GM12878 (cell line): ENCODE measurements around the gene GRM7. TPM values are rescaled to one million over a fixed set of nuclear protein-coding genes. Genes with fewer than 3 reads are reported as not detected.

Source experiments
- ATAC-seq: fragments of 200-7000 bp; cut with Tn5 transposase; 3 replicates; pipeline ENCODE4 v1.9.1; 2020; ENCODE audit warnings: mild to moderate bottlenecking, moderate library complexity
- BruUV-seq: library from RNA; stranded (reverse); fragments of 400-500 nt; replicated peaks from 2 replicates; lab custom pipeline; 2021; lab: Mats Ljungman, UMichigan
- CTCF ChIA-PET: fragments of 300-600 bp; sonication (Branson Sonifier 250); formaldehyde crosslinking; extraction: SDS; loops from one replicate; lab custom pipeline; 2021; ENCODE audit warnings: inconsistent platforms; lab: Yijun Ruan, JAX
- POLR2A ChIA-PET: fragments of 350-600 bp; formaldehyde crosslinking; extraction: SDS; loops from one replicate; lab custom pipeline; 2021; ENCODE audit warnings: inconsistent platforms; lab: Charles Lee
- RAD21 ChIA-PET: fragments of 300-600 bp; sonication (Branson Sonifier 250); formaldehyde crosslinking; loops from one replicate; lab custom pipeline; 2023; ENCODE audit warnings: antibody characterized with exemption; ENCODE audit not compliant: unreplicated experiment; lab: Charles Lee
- SMC1A ChIA-PET: fragments of 300-600 bp; sonication (Branson Sonifier 250); formaldehyde crosslinking; loops from one replicate; lab custom pipeline; 2023; ENCODE audit not compliant: unreplicated experiment, uncharacterized antibody; lab: Charles Lee
- DNase-seq: peaks from one replicate; pipeline ENCODE4 v3.0.0-alpha.2; 2011; ENCODE audit warnings: low read depth, low spot score
- FAIRE-seq: peaks from 3 replicates; lab custom pipeline; 2011; peaks lifted over from hg19 to GRCh38; lab: Jason Lieb, UNC
- H2AFZ ChIP-seq: 2 replicates; pipeline ENCODE4 v1.6.0; 2011; ENCODE audit warnings: low read depth, low read length, control low read depth; ENCODE audit not compliant: control insufficient read depth
- H3K27ac ChIP-seq: 2 replicates; pipeline ENCODE4 v1.5.1; 2011; ENCODE audit warnings: control low read depth; ENCODE audit not compliant: control insufficient read depth, insufficient read depth
- H3K27me3 ChIP-seq, 2 experiments: replicated peaks in 1 of 2; 2 replicates each; pipeline versions ENCODE4 v1.6.0 to v1.6.1; 2011; ENCODE audit warnings: low read length in 1 of 2; ENCODE audit not compliant: control insufficient read depth in 2 of 2, insufficient read depth in 2 of 2
- H3K36me3 ChIP-seq, 2 experiments: 2 replicates each; pipeline ENCODE4 v1.5.1; 2011; ENCODE audit warnings: low read length in 1 of 2; ENCODE audit not compliant: control insufficient read depth in 2 of 2, insufficient read depth in 2 of 2
- H3K4me1 ChIP-seq: 2 replicates; pipeline ENCODE4 v1.6.1; 2011; ENCODE audit warnings: mild to moderate bottlenecking, low read length, moderate library complexity, mixed read lengths; ENCODE audit not compliant: control insufficient read depth, insufficient read depth
- H3K4me2 ChIP-seq: 2 replicates; pipeline ENCODE4 v1.6.0; 2011; ENCODE audit warnings: control low read depth; ENCODE audit not compliant: control insufficient read depth, insufficient read depth
- H3K4me3 ChIP-seq: fragments of 200-600 bp; sonication (generic); 2 replicates; pipeline ENCODE4 v1.5.1; 2016
- H3K79me2 ChIP-seq: 2 replicates; pipeline ENCODE4 v1.6.0; 2011; ENCODE audit warnings: low read length; ENCODE audit not compliant: control insufficient read depth, insufficient read depth
- H3K9ac ChIP-seq: 2 replicates; pipeline ENCODE4 v1.8.0; 2011; ENCODE audit warnings: low read length, control low read depth, mixed read lengths; ENCODE audit not compliant: control insufficient read depth, insufficient read depth
- H3K9me3 ChIP-seq: replicated peaks from 3 replicates; pipeline ENCODE4 v1.5.1; 2011; ENCODE audit warnings: mild to moderate bottlenecking, low read length; ENCODE audit not compliant: control insufficient read depth, insufficient read depth
- H4K20me1 ChIP-seq: 2 replicates; pipeline ENCODE4 v1.6.0; 2011; ENCODE audit not compliant: control insufficient read depth, insufficient read depth
- EED ChIP-seq: sonication (generic); IDR thresholded peaks from 2 replicates; pipeline ENCODE4 v1.6.1; 2016; ENCODE audit warnings: antibody characterized with exemption, low read depth
- EP300 ChIP-seq, 2 experiments: fragments of 150-350 bp in 1 of 2; IDR thresholded peaks; 2 replicates each; pipeline ENCODE4 v1.6.1; 2011 to 2012; ENCODE audit warnings: low read depth in 2 of 2, low read length in 2 of 2, borderline replicate concordance in 1 of 2, improper control_type of control experiment in 1 of 2, inconsistent platforms in 1 of 2; ENCODE audit not compliant: control insufficient read depth in 1 of 2
- FOS ChIP-seq: IDR thresholded peaks from 3 replicates; pipeline ENCODE4 v1.6.1; 2011; ENCODE audit warnings: borderline replicate concordance; ENCODE audit not compliant: insufficient read length; ENCODE audit errors: extremely low read depth
- IKZF1 ChIP-seq: fragments of 450-650 bp; conservative IDR thresholded peaks from 2 replicates; pipeline ENCODE4 v1.6.1; 2017; ENCODE audit warnings: antibody characterized with exemption, mild to moderate bottlenecking
- RAD51 ChIP-seq: fragments of 450-650 bp; IDR thresholded peaks from 2 replicates; pipeline ENCODE4 v1.6.1; 2016; ENCODE audit warnings: moderate library complexity, mild to moderate bottlenecking, inconsistent platforms
- SP1 ChIP-seq: IDR thresholded peaks from one replicate; pipeline ENCODE4 v1.6.1; 2011; ENCODE audit warnings: low read depth, low read length
- SREBF1 ChIP-seq: IDR thresholded peaks from 2 replicates; pipeline ENCODE4 v1.6.1; 2012; ENCODE audit warnings: mild to moderate bottlenecking, low read length
- SREBF2 ChIP-seq: IDR thresholded peaks from 2 replicates; pipeline ENCODE4 v1.6.1; 2012; ENCODE audit warnings: mild to moderate bottlenecking, low read length
- USF1 ChIP-seq: IDR thresholded peaks from 2 replicates; pipeline ENCODE4 v1.6.1; 2011; ENCODE audit warnings: borderline replicate concordance, low read depth, mild to moderate bottlenecking, moderate library complexity, mixed read lengths, low read length; ENCODE audit not compliant: insufficient read depth; ENCODE audit errors: extremely low read length
- ZBTB11 ChIP-seq: fragments of 450-650 bp; formaldehyde crosslinking; IDR thresholded peaks from 2 replicates; pipeline ENCODE4 v1.5.0; 2022; ENCODE audit warnings: mild to moderate bottlenecking, missing genetic modification characterization
- ZNF592 ChIP-seq: fragments of 450-650 bp; IDR thresholded peaks from 2 replicates; pipeline ENCODE4 v1.6.1; 2017; ENCODE audit warnings: mild to moderate bottlenecking, moderate library complexity
- WGBS: methylation state at CpG from one replicate; pipeline ENCODE4 v1.1.6; 2016; ENCODE audit warnings: low lambda C conversion rate; ENCODE audit not compliant: insufficient replicate concordance, insufficient coverage; ENCODE audit errors: missing lambda C conversion rate; 5-methylcytosine and 5-hydroxymethylcytosine counted together
- in situ Hi-C: fragments of 300-500 bp; cut with MboI; formaldehyde crosslinking; loops from 9 replicates; pipeline ENCODE4 v1.14.3; 2018; ENCODE audit warnings: mixed read lengths
- intact Hi-C: fragments of 100-400 bp; cut with micrococcal nuclease; formaldehyde crosslinking; loops from one replicate; pipeline ENCODE4 v1.14.2; 2022; ENCODE audit not compliant: unreplicated experiment
- polyA plus RNA-seq, 11 experiments: library from polyadenylated mRNA; depleted of rRNA in 4 of 11; unstranded in 6 of 11; stranded (reverse) in 5 of 11; fragments of >200 nt; fragmentation: Nextera tagmentation in 4 of 11; fragmentation: Illumina TruSeq in 1 of 11; extraction: Ambion mirVana in 4 of 11; extraction: Trizol in 1 of 11; gene quantifications; 1 replicate in 1 of 11; 2 replicates in 10 of 11; pipeline versions ENCODE4 v1.2.1 to v1.2.3, GENCODE V29; 2011 to 2016; ENCODE audit warnings: inconsistent platforms in 2 of 11, missing spikeins in 2 of 11, low read depth in 1 of 11
- total RNA-seq, 4 experiments: library from RNA; depleted of rRNA in 3 of 4; stranded (reverse); fragments of >200 nt in 3 of 4; fragmentation: Illumina TruSeq in 1 of 4; extraction: Trizol in 1 of 4; gene quantifications; 2 replicates each; pipeline versions ENCODE4 v1.2.1 to v1.2.3, GENCODE V29; 2013 to 2021

Gene GRM7
- total and polyA plus RNA-seq, 10 of the 15 experiments (the other 5 are each of a cell fraction or from before 2014, with no cell fraction given): not detected

- Histone ChIP-seq H3K4me3 (no peak overlapping the region), H2AFZ (no peak overlapping the region), H3K79me2 (no peaks in the 10 kb centered on the region), H4K20me1 (no peaks in the 10 kb centered on the region), H3K27ac (no peak overlapping the region), H3K36me3 (no peaks in the 10 kb centered on the region), H3K4me1 (no peaks in the 10 kb centered on the region), H3K9me3 (no peaks in the 10 kb centered on the region), H3K9ac (no peak overlapping the region), H3K4me2 (no peak overlapping the region)
- intact Hi-C loops: no loop called here
- DNase-seq: no peak
- SMC1A ChIA-PET: no interaction called here
- CTCF ChIA-PET: no interaction called here
- in situ Hi-C loops: no loop called here
- RAD21 ChIA-PET: no interaction called here
- WGBS: 0% methylated on average over 2 of the region's 2 CpGs
- POLR2A ChIA-PET: no interaction called here
- BruUV-seq: no TSS peak
- TF ChIP-seq ZNF592 (no peak), EED (no peak), IKZF1 (no peak), USF1 (no peak), RAD51 (no peak), SP1 (no peak), EP300 (IDR thresholded peaks at IDR 0.05; ENCODE audit: borderline replicate concordance in 1 of 2, control insufficient read depth in 1 of 2, low read depth in 2 of 2, low read length in 2 of 2) (no peak), SREBF1 (no peak), FOS (no peak), SREBF2 (no peak), ZBTB11 (no peak)
- TF ChIP-seq, all 136 proteins: peak for 0
- H3K27me3 ChIP-seq: no peaks in the 10 kb centered on the region
- no peak for FAIRE-seq
- ATAC-seq: no peak
Observed at GRCh38 chr3:7423036-7423435, 562.1 kb downstream of the GRM7 start.
